ENCODE data around the gene TMEM234.
A peak's percentile ranks its signal among the peaks of the same experiment; 100 is the strongest.

TMEM234 gene

GRCh38 chr1:32199043-32199716, 23.0 kb downstream of the TMEM234 start:
- DNase-seq = no peak

GRCh38 chr1:32198237-32199042, 23.7 kb downstream of the TMEM234 start:
- no peak for DNase-seq

DNA sequence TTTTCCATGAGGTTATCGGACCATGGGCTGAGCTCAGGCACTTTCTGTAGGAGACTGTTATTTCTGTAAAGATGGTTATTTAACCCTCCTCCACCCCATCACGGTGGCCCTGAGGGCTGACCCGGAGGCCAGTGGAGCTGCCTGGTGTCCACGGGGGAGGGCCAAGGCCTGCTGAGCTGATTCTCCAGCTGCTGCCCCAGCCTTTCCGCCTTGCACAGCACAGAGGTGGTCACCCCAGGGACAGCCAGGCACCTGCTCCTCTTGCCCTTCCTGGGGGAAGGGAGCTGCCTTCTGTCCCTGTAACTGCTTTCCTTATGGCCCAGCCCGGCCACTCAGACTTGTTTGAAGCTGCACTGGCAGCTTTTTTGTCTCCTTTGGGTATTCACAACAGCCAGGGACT, 24.3 kb downstream of the TMEM234 start:
- DNase-seq = no peak

GRCh38 chr1:32197074-32197473, 25.1 kb downstream of the TMEM234 start:
- no peak for DNase-seq

- no peak for DNase-seq
Observed at GRCh38 chr1:32195972-32196823, 26.0 kb downstream of the TMEM234 start.

DNA sequence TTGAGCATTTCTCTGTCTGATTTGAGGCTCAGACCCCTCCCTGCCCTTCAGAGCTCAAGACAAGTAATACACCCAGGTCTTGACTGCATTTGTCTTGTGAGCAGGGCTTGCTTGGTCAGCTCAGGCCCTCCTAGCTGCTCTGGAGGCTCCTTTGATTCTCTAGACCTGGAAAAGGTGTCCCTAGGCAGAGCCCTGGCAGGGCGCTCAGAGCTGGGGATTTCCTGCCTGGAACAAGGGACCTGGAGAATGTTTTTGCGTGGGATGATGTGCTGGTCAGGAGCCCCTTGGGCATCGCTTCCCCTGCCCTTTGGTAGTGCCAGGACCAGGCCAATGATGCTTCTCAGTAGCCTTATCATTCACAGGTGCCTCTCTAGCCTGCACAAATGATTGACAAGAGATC, 26.6 kb downstream of the TMEM234 start:
- no peak for DNase-seq

GRCh38 chr1:32194984-32195383, 27.2 kb downstream of the TMEM234 start:
- no peak for DNase-seq

GRCh38 chr1:32192220-32192948, 29.8 kb downstream of the TMEM234 start:
- DNase-seq = no peak

DNA sequence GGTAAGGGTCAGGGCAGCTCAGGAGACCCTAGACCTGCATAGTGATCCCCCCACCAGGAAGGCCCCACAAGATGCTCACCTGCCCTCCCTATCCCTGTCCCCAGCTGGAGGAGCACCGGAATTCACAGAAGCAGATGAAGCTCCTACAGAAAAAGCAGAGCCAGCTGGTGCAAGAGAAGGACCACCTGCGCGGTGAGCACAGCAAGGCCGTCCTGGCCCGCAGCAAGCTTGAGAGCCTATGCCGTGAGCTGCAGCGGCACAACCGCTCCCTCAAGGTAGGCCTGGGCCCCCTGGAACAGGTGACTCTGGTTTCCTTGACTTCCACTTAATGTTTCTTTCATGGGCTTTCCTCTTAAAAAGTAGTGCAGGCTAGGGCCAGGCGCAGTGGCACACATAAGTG, 34.3 kb downstream of the TMEM234 start:
- DNase-seq = no peak

- no peak for DNase-seq
Observed at GRCh38 chr1:32186491-32186890, 35.7 kb downstream of the TMEM234 start.

DNA sequence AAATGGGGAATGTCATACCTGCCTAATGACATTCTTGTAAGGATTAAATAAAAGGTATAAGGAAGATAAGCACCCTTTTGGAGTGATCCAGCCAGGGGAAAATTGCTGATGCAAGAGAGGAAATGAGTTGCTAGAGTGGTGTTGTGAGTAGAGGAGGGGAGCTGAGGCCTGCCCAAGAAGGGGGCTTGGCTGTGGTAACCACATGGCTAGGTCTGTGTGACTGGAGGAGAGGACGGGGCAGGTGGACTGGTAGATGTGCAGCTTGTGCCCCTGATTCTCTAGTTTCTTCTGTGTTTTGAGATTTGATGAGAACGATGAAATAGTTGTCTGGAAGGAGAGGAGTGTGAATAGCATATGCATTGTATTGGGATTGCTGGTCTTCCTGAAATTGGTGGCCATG, 36.1 kb downstream of the TMEM234 start:
- DNase-seq = no peak

- no peak for DNase-seq
Observed at GRCh38 chr1:32184650-32185049, 37.5 kb downstream of the TMEM234 start.

- DNase-seq = no peak
Observed at GRCh38 chr1:32182060-32182459, 40.1 kb downstream of the TMEM234 start.

DNA sequence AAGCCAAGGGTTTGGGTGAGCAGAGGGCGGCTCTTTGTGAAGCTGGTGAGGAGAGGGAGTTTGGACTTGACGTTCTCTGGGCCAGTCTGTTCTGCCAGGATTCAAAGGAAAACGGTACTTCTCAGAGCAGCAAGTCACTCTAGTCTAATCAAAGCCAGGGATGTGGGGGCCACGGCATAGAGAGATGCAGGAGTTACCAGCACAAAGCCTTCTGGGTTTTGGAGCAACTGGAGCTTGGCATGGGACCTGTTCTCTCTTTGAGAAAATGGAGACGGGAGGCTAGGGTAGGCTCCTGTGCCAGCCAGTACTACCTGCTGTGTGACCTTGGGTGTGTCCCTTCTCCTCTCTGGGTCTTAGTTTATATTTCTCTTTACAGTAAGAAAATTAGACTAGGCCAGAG, 40.6 kb downstream of the TMEM234 start:
- no peak for DNase-seq

GRCh38 chr1:32181065-32181464, 41.1 kb downstream of the TMEM234 start:
- DNase-seq = no peak

GRCh38 chr1:32180186-32181060, 41.7 kb downstream of the TMEM234 start:
- peak; percentile 48 for DNase-seq

DNA sequence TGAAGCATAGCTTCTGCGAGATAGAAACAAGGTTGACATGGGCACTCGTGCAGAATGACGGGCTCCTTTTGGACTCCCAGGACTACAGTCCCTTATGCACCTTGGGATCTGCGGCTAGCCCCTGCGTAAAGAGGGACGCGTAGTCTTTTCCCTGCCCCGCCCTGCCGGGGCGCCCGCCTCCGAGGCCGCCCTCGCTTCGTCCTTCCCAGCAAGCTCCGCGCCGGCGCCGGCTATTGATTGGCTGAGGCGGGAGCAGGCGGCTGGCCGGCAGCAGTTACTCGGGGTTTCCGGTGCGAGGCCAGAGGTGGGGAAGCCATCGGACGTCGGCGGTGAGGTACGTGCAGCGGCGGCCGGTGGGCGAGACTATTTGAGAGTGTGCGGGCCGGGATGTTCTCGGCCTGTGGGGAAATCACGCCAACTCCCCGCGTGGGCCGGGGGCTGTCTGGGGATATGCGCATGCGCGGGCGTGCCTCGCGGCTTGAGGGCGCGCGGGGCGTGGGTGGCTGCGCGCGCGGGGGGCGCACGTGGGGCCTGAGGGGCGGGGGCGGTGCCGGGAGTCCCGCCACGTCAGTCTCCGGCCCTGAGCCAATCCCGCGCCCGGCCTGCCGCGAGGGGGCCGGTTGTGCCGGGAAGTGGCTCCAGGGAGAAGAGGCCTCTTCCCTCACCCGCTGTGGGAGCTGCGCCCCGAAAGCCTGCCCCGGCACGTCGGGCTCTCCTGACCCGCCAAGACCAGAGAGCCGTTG, 42.5 kb downstream of the TMEM234 start, which contains the start of gene TXLNA:
TXLNA (plus strand) TSS at position 233 of the 743 bp plus-strand sequence. CDS start 671 bp downstream, outside the sequence.
- peak; percentile 89 for DNase-seq

DNA sequence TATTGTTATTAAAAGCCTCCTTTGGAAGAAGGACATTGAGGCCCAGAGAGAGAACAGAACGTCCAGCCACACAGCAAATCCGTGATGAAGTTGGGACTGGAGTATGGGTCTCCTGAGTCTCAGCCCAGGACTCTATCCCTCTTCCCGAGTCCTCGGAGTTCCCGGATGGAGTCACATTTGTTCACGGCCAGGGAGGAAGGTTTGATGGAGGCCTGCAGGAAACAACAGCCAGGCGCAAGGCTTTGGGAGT, 43.0 kb downstream of the TMEM234 start:
- no peak for DNase-seq

DNA sequence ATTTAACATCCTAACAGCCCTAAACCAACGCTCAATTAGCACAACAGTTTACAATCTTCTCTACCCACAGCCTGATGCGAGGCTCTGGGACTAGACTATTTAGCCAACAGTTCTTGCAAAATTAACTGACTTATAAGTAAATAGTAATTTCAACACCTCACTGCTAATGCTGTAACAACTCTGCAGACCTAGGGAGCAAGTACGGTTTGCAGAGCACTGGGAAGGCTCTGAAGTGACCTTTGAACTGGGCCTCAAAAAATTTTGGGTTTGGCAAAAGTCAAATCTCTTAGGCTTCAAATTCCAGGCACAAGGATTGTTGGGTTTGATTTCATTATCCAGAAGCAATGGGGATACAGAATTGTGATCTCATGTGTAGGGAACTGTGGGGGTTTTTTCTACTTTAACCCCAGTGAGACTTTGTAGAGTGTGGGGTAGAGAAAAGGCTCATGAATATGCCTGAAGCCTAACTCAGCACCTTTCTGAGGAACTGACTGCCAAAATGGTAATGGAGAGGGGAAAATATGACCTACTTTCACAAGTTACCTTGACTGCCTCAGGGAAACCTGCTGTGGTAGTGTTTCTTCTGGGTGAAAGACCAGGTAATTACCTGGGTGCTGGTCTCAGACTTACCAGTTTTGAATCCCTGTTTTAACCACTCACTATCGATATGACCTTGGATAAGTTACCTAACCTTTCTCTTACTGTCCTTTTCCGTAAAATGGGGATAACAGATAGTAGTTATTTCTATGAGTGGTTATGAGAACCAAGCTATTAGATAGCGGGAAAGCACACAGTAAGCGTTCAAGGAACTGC, 43.6 kb downstream of the TMEM234 start:
- DNase-seq = no peak

DNA sequence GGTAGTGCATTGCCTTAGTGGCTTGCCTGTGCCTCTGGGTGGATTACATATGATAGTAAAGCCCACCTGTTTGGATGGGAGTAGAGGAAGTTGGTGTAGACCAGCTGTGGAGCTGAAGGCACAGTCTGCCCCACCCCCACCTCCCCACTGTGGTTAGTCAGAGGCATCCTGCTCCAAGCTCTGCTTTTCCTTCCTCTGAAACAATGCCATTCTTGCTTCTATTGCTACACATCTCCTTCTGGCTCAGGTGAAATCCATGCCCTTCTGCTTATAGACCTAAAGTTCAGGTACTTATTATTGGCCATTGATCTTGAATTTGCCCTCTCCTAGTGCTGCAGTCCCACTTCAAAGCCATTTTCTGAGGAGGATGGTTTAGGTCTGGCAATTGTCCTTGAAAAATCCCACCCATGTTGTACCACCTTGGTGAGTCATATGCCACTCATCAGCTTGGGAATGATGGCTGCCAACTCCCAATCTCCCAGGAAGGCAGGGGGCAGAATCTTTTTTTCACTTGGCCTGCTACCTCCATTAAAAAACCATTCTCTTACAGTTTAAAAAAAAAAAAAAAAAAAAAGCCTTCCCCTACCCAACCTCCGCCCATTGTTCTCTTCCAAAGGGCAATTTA, 49.4 kb downstream of the TMEM234 start:
- DNase-seq = no peak
